Ishikawa (cell line): ENCODE measurements around the gene ACOD1.

ENCODE experiments used
- CEBPB ChIP-seq: IDR thresholded peaks from 2 replicates; pipeline ENCODE4 v1.6.1; 2012
- EGR1 ChIP-seq: IDR thresholded peaks from 2 replicates; pipeline ENCODE4 v1.6.1; 2012
- FOXM1 ChIP-seq: IDR thresholded peaks from 2 replicates; pipeline ENCODE4 v1.6.1; 2012; ENCODE audit warnings: low read depth, borderline replicate concordance
- RAD21 ChIP-seq: IDR thresholded peaks from 2 replicates; pipeline ENCODE4 v1.6.1; 2012; ENCODE audit warnings: low read depth
- TEAD4 ChIP-seq: IDR thresholded peaks from 2 replicates; pipeline ENCODE4 v1.6.1; 2012
- YY1 ChIP-seq: IDR thresholded peaks from 2 replicates; pipeline ENCODE4 v1.6.1; 2012; ENCODE audit warnings: low read depth
- TF ChIP-seq, protein P1 (sequence below): IDR thresholded peaks from 2 replicates; pipeline ENCODE4 v1.6.1; 2012; ENCODE audit warnings: low read depth, mild to moderate bottlenecking
- TF ChIP-seq, protein P2 (sequence below): IDR thresholded peaks from 2 replicates; pipeline ENCODE4 v1.6.1; 2012
- TF ChIP-seq, protein P3 (sequence below): IDR thresholded peaks from 2 replicates; pipeline ENCODE4 v1.6.1; 2012

DNA sequence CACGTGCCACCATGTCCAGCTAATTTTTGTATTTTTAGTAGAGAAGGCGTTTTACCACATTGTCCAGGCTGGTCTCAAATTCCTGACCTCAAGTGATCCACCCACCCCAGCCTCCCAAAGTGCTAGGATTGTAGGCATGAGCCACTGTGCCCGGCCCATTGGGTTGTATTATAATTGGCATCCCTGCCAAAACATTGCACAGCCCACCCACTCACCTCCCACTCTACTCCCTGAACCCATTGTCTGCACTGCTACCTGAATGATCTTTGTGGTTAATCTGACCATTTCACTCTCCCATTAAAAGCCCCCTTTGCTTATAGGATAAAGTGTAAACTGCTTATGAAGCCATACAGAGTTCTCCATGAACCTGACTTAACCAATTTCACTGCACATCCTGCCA is 35.8 kb upstream of the ACOD1 start:
- TF ChIP-seq, protein P1, sequence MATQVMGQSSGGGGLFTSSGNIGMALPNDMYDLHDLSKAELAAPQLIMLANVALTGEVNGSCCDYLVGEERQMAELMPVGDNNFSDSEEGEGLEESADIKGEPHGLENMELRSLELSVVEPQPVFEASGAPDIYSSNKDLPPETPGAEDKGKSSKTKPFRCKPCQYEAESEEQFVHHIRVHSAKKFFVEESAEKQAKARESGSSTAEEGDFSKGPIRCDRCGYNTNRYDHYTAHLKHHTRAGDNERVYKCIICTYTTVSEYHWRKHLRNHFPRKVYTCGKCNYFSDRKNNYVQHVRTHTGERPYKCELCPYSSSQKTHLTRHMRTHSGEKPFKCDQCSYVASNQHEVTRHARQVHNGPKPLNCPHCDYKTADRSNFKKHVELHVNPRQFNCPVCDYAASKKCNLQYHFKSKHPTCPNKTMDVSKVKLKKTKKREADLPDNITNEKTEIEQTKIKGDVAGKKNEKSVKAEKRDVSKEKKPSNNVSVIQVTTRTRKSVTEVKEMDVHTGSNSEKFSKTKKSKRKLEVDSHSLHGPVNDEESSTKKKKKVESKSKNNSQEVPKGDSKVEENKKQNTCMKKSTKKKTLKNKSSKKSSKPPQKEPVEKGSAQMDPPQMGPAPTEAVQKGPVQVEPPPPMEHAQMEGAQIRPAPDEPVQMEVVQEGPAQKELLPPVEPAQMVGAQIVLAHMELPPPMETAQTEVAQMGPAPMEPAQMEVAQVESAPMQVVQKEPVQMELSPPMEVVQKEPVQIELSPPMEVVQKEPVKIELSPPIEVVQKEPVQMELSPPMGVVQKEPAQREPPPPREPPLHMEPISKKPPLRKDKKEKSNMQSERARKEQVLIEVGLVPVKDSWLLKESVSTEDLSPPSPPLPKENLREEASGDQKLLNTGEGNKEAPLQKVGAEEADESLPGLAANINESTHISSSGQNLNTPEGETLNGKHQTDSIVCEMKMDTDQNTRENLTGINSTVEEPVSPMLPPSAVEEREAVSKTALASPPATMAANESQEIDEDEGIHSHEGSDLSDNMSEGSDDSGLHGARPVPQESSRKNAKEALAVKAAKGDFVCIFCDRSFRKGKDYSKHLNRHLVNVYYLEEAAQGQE: no peak
- TF ChIP-seq FOXM1 (no peak), YY1 (no peak), CEBPB (no peak), TEAD4 (no peak), RAD21 (no peak), EGR1 (no peak)
- TF ChIP-seq, protein P2, sequence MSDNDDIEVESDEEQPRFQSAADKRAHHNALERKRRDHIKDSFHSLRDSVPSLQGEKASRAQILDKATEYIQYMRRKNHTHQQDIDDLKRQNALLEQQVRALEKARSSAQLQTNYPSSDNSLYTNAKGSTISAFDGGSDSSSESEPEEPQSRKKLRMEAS: no peak
- TF ChIP-seq, protein P3, sequence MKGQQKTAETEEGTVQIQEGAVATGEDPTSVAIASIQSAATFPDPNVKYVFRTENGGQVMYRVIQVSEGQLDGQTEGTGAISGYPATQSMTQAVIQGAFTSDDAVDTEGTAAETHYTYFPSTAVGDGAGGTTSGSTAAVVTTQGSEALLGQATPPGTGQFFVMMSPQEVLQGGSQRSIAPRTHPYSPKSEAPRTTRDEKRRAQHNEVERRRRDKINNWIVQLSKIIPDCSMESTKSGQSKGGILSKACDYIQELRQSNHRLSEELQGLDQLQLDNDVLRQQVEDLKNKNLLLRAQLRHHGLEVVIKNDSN: no peak
